Measurements from ENCODE around the gene ZNF394. TPM values are rescaled to one million over a fixed set of nuclear protein-coding genes. Genes with fewer than 3 reads are reported as not detected.

The ZNF394 gene
- total and polyA plus RNA-seq, 2 of the 4 experiments (the other 2 are of a cell fraction): 10.9 to 24.7 TPM

GRCh38 chr7:99472561-99473314 lies 27.3 kb downstream of the ZNF394 start, which contains the start of gene ZNF789:
Gene ZNF789 (plus strand): TSS chr7:99472890. CDS start chr7:99476457, 3,567 bp downstream.
- peak within 1 kb of the TSS; percentile 96 for H2AK9ac ChIP-seq (replicated peaks; ENCODE audit: low read depth, low read length, poor library complexity)
- H3K9ac ChIP-seq (ENCODE audit: low read depth, low read length): peak within 1 kb of the TSS; percentile 79
- no peak within 1 kb of the TSS; the same call in 1 of the 2 replicates for H4K91ac ChIP-seq (ENCODE audit: insufficient read depth, low read depth, low read length)
- 0 out of 2 replicates have a peak within 1 kb of the TSS, but pooled peaks have one; percentile 11 for H3K18ac ChIP-seq (ENCODE audit: low read depth, low read length)
- H3K27ac ChIP-seq (ENCODE audit: insufficient read depth, low read length): peak within 1 kb of the TSS; percentile 57
- H2BK15ac ChIP-seq (ENCODE audit: low read depth, low read length): no peak within 1 kb of the TSS
- peak within 1 kb of the TSS; percentile 92 for H3K14ac ChIP-seq (replicated peaks; ENCODE audit: low read depth, low read length)
- peak within 1 kb of the TSS; percentile 73 for H4K5ac ChIP-seq (ENCODE audit: low read depth, low read length)
- 1% methylated on average over 29 of the region's 56 CpGs; no CpG with 5 or more reads in 1 of the 2 experiments for WGBS, 2 experiments (ENCODE audit: extremely low coverage in 2 of 2, insufficient read length in 1 of 2)
- H2BK120ac ChIP-seq (ENCODE audit: low read depth, low read length): no peak within 1 kb of the TSS
- H2BK20ac ChIP-seq (ENCODE audit: low read depth, low read length): no peak within 1 kb of the TSS
- H3K4me1 ChIP-seq (ENCODE audit: control insufficient read depth, insufficient read depth, low read length): 0 out of 2 replicates have a peak, but pooled peaks cover 2% of the 10 kb centered on the region
- H3K56ac ChIP-seq (ENCODE audit: extremely low read depth, insufficient read depth, low read length): peak within 1 kb of the TSS; percentile 76; the same call in 1 of the 2 replicates
- no peaks in the 10 kb centered on the region for H3K9me3 ChIP-seq (ENCODE audit: control insufficient read depth, insufficient read depth, low read length)
- in situ Hi-C loops (cut with MboI; ENCODE audit: low sequenced_read_pairs): no loop called here
- H4K8ac ChIP-seq (ENCODE audit: low read depth in 2 of 2, low read length in 2 of 2): peak within 1 kb of the TSS; percentile 36 to 98; a peak in 2 of 4 replicates
- H2AK5ac ChIP-seq (ENCODE audit: low read depth, low read length): peak within 1 kb of the TSS; percentile 46; the same call in 1 of the 2 replicates
- H2BK5ac ChIP-seq (ENCODE audit: low read depth, low read length, poor library complexity, severe bottlenecking): peak within 1 kb of the TSS; percentile 51
- POLR2A ChIA-PET (ENCODE audit: unreplicated experiment): no interaction called here
- DNase-seq (peak; percentile 94), ATAC-seq (ENCODE audit: low read depth) (peak; percentile 98)
- peak within 1 kb of the TSS; percentile 81 for H3K4ac ChIP-seq (ENCODE audit: low read depth, low read length)
- BruUV-seq (replicated peaks): no TSS peak
- CTCF ChIA-PET: no interaction called here
- intact Hi-C loops (cut with micrococcal nuclease): loop anchor here (1.0 kb wide), 1 partner anchor 28 kb away; the partner anchor contains the start of gene ZNF394
- peak within 1 kb of the TSS; percentile 98 for H2AFZ ChIP-seq (replicated peaks; ENCODE audit: low read length, poor library complexity)
- peak within 1 kb of the TSS; percentile 97 for H3K4me2 ChIP-seq (ENCODE audit: low read depth, low read length)
- peak within 1 kb of the TSS; percentile 75; the same call in 1 of the 2 replicates for H3K23ac ChIP-seq (ENCODE audit: low read depth, low read length)
- H3K79me1 ChIP-seq (ENCODE audit: low read depth in 1 of 2, low read length in 2 of 2): peaks cover 16 to 24% of the 10 kb centered on the region in 2 experiments
- H3K27me3 ChIP-seq (ENCODE audit: control insufficient read depth, insufficient read depth, low read length): no peaks in the 10 kb centered on the region
- dilution Hi-C loops (cut with HindIII; ENCODE audit: low sequenced_read_pairs, unreplicated experiment): no loop called here
- H4K20me1 ChIP-seq (ENCODE audit: insufficient read depth, low read length): no peaks in the 10 kb centered on the region
- H3K4me3 ChIP-seq (ENCODE audit: insufficient read depth, low read depth, low read length): peak within 1 kb of the TSS; percentile 80
- no peaks in the 10 kb centered on the region; the same call in 1 of the 2 replicates for H3K36me3 ChIP-seq (ENCODE audit: control insufficient read depth, insufficient read depth, low read length)
- H3K9me1 ChIP-seq (ENCODE audit: insufficient read depth, low read length): peaks cover 3% of the 10 kb centered on the region; the same call in 1 of the 2 replicates
- no peak for TF ChIP-seq RAD21 (IDR thresholded peaks at IDR 0.05; ENCODE audit: low read length)
- peak; percentile 56 for TF ChIP-seq FOS (IDR thresholded peaks at IDR 0.05; ENCODE audit: low read depth, low read length)
- peak; percentile 63 for TF ChIP-seq POLR2A (IDR thresholded peaks at IDR 0.05; ENCODE audit: low read depth, low read length)
- no peak for TF ChIP-seq MAZ (IDR thresholded peaks at IDR 0.05; ENCODE audit: borderline replicate concordance, low read depth, low read length)
- no peak; the same call in 1 of the 2 replicates for TF ChIP-seq CTCF (conservative IDR thresholded peaks at IDR 0.05; ENCODE audit: low read depth, low read length)
- no peak for TF ChIP-seq CHD1 (IDR thresholded peaks at IDR 0.05; ENCODE audit: low read depth, low read length)
- TF ChIP-seq RCOR1 (IDR thresholded peaks at IDR 0.05; ENCODE audit: insufficient replicate concordance, low read length): no peak
- TF ChIP-seq NFE2L2 (IDR thresholded peaks at IDR 0.05; ENCODE audit: low read depth, low read length): no peak
- no peak for TF ChIP-seq MAFK (IDR thresholded peaks at IDR 0.05; ENCODE audit: low read depth, low read length)
- no peak for TF ChIP-seq SMC3 (IDR thresholded peaks at IDR 0.05; ENCODE audit: low read depth, low read length)
- peak; percentile 99 for TF ChIP-seq USF2 (IDR thresholded peaks at IDR 0.05; ENCODE audit: low read depth, low read length)
- peak; percentile 49; the same call in 1 of the 2 replicates for TF ChIP-seq MXI1 (IDR thresholded peaks at IDR 0.05; ENCODE audit: borderline replicate concordance, low read depth, low read length)
- TF ChIP-seq RFX5 (IDR thresholded peaks at IDR 0.05; ENCODE audit: low read depth, low read length): no peak
- TF ChIP-seq ELK1 (IDR thresholded peaks at IDR 0.05; ENCODE audit: borderline replicate concordance, low read depth, low read length): no peak
